Caco-2 (cell line): Measurements from ENCODE around the gene PRKAR1B. TPM values are rescaled to one million over a fixed set of nuclear protein-coding genes. Genes with fewer than 3 reads are reported as not detected.

Experiments
- BruUV-seq: library from RNA; stranded (reverse); fragments of 400-500 nt; replicated peaks from 2 replicates; lab custom pipeline; 2021; lab: Mats Ljungman, UMichigan
- CTCF ChIA-PET: fragments of 300-600 bp; sonication (Branson Sonifier 250); formaldehyde crosslinking; loops from one replicate; lab custom pipeline; 2022; ENCODE audit warnings: antibody characterized with exemption; lab: Charles Lee
- POLR2A ChIA-PET: fragments of 300-600 bp; sonication (Branson Sonifier 250); formaldehyde crosslinking; loops from one replicate; lab custom pipeline; 2022; ENCODE audit warnings: antibody characterized with exemption; lab: Charles Lee
- DNase-seq, 2 experiments: peaks; one replicate each; pipeline versions ENCODE4 v3.0.0 to v3.0.0-alpha.2; 2020 to 2022
- H3K27me3 ChIP-seq: replicated peaks from 2 replicates; pipeline ENCODE4 v1.6.0; 2011; ENCODE audit warnings: low read length; ENCODE audit not compliant: control insufficient read depth, insufficient read depth
- H3K36me3 ChIP-seq: 2 replicates; pipeline ENCODE4 v1.5.1; 2011; ENCODE audit warnings: low read length; ENCODE audit not compliant: control insufficient read depth, insufficient read depth
- H3K4me1 ChIP-seq: fragments of 250-450 bp; sonication (Bioruptor Pico); 2 replicates; pipeline ENCODE4 v1.5.1; 2020; ENCODE audit warnings: mild to moderate bottlenecking
- H3K4me3 ChIP-seq: 2 replicates; pipeline ENCODE4 v1.5.1; 2011; ENCODE audit warnings: low read depth, mild to moderate bottlenecking, control low read depth, low read length
- H3K9me3 ChIP-seq: fragments of 250-450 bp; sonication (Bioruptor Pico); 2 replicates; pipeline ENCODE4 v1.5.1; 2020; ENCODE audit warnings: mild to moderate bottlenecking, moderate library complexity
- H3K27ac Mint-ChIP-seq: one replicate; pipeline ENCODE4 v1.8.0; 2022; ENCODE audit warnings: mixed read lengths; ENCODE audit not compliant: unreplicated experiment
- H3K27me3 Mint-ChIP-seq: one replicate; pipeline ENCODE4 v1.8.0; 2022; ENCODE audit warnings: mixed read lengths; ENCODE audit not compliant: insufficient read depth, unreplicated experiment
- H3K36me3 Mint-ChIP-seq: one replicate; pipeline ENCODE4 v1.8.0; 2022; ENCODE audit warnings: mild to moderate bottlenecking, mixed read lengths; ENCODE audit not compliant: insufficient read depth, unreplicated experiment
- H3K4me1 Mint-ChIP-seq: one replicate; pipeline ENCODE4 v1.8.0; 2022; ENCODE audit warnings: low read depth, mixed read lengths; ENCODE audit not compliant: unreplicated experiment
- H3K4me3 Mint-ChIP-seq: one replicate; pipeline ENCODE4 v1.8.0; 2022; ENCODE audit warnings: mild to moderate bottlenecking, moderate library complexity, mixed read lengths; ENCODE audit not compliant: unreplicated experiment
- H3K9me3 Mint-ChIP-seq: one replicate; pipeline ENCODE4 v1.8.0; 2022; ENCODE audit warnings: mixed read lengths; ENCODE audit not compliant: unreplicated experiment
- intact Hi-C: fragments of 100-400 bp; cut with micrococcal nuclease; formaldehyde crosslinking; loops from one replicate; pipeline ENCODE4 v1.10.0; 2022; ENCODE audit not compliant: unreplicated experiment
- total RNA-seq: library from RNA; stranded (reverse); gene quantifications from 2 replicates; pipeline ENCODE4 v1.2.3, GENCODE V29; 2022
- TF ChIP-seq, protein P1 (sequence below), 2 experiments: fragments of 200-600 bp in 1 of 2; IDR thresholded peaks; 1 replicate in 1 of 2; 2 replicates in 1 of 2; pipeline versions ENCODE4 v1.5.1 to v1.8.0; 2011 to 2022; ENCODE audit warnings: antibody characterized with exemption in 1 of 2, control low read depth in 1 of 2, inconsistent platforms in 1 of 2, low read depth in 1 of 2, low read length in 1 of 2, mild to moderate bottlenecking in 1 of 2, moderate library complexity in 1 of 2; ENCODE audit not compliant: insufficient read depth in 1 of 2, severe bottlenecking in 1 of 2, unreplicated experiment in 1 of 2

PRKAR1B gene
- total RNA-seq, 1 experiment from 2014 or later, result 56.6 TPM

DNA sequence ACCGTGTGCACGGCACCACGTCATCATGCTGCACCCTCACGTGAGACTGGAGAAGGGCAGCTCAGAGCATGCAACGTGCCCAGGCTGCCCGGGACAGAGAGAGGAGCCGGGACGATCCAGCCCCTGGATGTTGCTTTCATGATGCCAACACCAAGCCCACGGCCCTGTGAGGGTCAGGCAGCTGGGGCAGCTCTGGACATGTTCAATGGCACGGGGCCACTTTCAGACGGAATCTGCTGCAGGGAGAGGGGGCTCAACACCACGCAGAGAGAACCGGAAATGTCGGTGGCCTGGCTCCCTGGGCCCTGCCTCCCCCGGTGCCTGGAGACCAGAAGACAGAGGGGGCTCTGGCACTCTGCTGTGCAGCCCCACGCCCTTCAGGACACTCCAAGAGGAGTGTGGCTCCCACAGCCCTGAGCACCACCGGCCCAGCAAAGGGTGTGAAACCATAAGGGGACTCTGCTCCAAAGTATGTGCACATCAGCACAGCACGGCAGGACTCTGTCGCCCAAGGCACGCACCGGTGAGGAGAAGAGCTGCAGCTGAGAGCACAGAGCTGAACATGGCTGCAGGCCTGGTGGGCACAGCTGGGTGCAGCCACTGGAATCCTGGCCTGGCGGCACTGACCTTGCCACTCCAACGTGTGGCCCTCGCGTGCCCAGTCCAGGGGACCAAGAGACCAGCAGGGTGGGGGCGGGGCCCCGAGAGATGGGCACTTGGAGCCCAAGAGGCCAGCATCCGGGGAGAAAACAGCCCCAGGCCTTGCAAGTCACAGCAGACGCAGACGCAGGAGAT lies 137.1 kb downstream of the PRKAR1B start:
- H3K4me3 Mint-ChIP-seq, result no peak overlapping the region
- Histone ChIP-seq H3K4me1 (peaks cover 12% of the 10 kb centered on the region), H3K4me3 (no peak overlapping the region), H3K27me3 (no peaks in the 10 kb centered on the region), H3K36me3 (peaks cover 3% of the 10 kb centered on the region; the same call in 1 of the 2 replicates), H3K9me3 (no peaks in the 10 kb centered on the region)
- H3K27ac Mint-ChIP-seq, result no peak overlapping the region
- no peaks in the 10 kb centered on the region for H3K4me1 Mint-ChIP-seq
- TF ChIP-seq, protein P1, sequence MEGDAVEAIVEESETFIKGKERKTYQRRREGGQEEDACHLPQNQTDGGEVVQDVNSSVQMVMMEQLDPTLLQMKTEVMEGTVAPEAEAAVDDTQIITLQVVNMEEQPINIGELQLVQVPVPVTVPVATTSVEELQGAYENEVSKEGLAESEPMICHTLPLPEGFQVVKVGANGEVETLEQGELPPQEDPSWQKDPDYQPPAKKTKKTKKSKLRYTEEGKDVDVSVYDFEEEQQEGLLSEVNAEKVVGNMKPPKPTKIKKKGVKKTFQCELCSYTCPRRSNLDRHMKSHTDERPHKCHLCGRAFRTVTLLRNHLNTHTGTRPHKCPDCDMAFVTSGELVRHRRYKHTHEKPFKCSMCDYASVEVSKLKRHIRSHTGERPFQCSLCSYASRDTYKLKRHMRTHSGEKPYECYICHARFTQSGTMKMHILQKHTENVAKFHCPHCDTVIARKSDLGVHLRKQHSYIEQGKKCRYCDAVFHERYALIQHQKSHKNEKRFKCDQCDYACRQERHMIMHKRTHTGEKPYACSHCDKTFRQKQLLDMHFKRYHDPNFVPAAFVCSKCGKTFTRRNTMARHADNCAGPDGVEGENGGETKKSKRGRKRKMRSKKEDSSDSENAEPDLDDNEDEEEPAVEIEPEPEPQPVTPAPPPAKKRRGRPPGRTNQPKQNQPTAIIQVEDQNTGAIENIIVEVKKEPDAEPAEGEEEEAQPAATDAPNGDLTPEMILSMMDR (IDR thresholded peaks at IDR 0.05; ENCODE audit: insufficient read depth in 1 of 2, low read depth in 1 of 2, low read length in 1 of 2, severe bottlenecking in 1 of 2, unreplicated experiment in 1 of 2), result no peak
- peaks cover 43% of the 10 kb centered on the region for H3K36me3 Mint-ChIP-seq
- intact Hi-C loops, result no loop called here
- BruUV-seq, result no TSS peak
- no peaks in the 10 kb centered on the region for H3K27me3 Mint-ChIP-seq
- ChIA-PET CTCF (no interaction called here), POLR2A (no interaction called here)
- peaks cover 17% of the 10 kb centered on the region for H3K9me3 Mint-ChIP-seq
- DNase-seq, result no peak

DNA sequence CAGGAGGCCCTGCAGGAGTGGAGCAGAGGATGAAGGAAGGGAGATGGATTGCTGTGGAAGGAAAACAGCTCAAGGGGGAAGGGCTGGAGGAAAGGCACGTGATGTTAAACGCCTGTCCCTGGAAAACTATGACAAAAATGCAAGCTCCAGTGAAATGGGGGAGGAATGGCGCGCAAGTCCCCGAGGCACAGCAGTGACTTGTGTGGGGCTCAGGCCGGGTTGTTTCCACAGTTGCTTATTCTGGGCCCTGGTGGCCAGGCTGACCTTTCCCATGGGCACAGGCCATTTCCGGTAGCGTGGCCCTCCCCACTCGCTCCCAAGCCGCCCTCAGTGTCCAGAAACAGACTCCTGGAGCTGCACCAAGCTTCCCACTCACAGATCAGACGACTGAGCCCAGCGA lies 139.3 kb downstream of the PRKAR1B start:
- peak; percentile 39 to 69 for DNase-seq
- peak overlapping the region; percentile 1 for H3K27ac Mint-ChIP-seq

DNA sequence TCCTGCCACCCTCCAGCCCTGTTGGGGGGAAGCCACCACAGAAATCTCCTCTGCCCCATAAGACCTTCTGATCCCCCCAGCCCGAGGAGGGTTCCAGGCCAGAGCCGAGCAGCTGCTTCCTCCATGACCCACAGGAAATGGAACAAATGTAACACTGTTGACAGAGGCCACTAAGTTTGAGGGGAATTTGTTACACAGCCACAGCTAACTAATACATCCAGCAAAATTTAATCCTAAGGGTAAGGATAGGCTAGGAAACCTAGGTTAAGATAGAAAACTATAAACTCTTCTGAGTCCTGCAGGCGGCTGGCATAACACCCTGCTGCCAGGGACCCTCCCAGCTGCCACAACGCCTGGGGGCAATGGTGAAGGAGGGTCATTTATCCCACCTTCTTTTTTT lies 140.6 kb downstream of the PRKAR1B start:
- ChIA-PET CTCF (no interaction called here), POLR2A (no interaction called here)
- no peaks in the 10 kb centered on the region for H3K27me3 Mint-ChIP-seq
- H3K4me1 Mint-ChIP-seq, result no peaks in the 10 kb centered on the region
- peaks cover 17% of the 10 kb centered on the region for H3K9me3 Mint-ChIP-seq
- H3K36me3 ChIP-seq, result peaks cover 3% of the 10 kb centered on the region; the same call in 1 of the 2 replicates
- TF ChIP-seq, protein P1 (IDR thresholded peaks at IDR 0.05; ENCODE audit: insufficient read depth in 1 of 2, low read depth in 1 of 2, low read length in 1 of 2, severe bottlenecking in 1 of 2, unreplicated experiment in 1 of 2), result no peak
- peaks cover 12% of the 10 kb centered on the region for H3K4me1 ChIP-seq
- no peak overlapping the region for H3K4me3 ChIP-seq
- no peaks in the 10 kb centered on the region for H3K27me3 ChIP-seq
- no TSS peak for BruUV-seq
- H3K36me3 Mint-ChIP-seq, result peaks cover 54% of the 10 kb centered on the region
- no peaks in the 10 kb centered on the region for H3K9me3 ChIP-seq
- intact Hi-C loops, result no loop called here
- no peak overlapping the region for H3K27ac Mint-ChIP-seq
- H3K4me3 Mint-ChIP-seq, result no peak overlapping the region
- DNase-seq, result no peak

More for the DNA sequence above, 139.3 kb downstream of the PRKAR1B start:
- Mint-ChIP-seq H3K4me1 (no peaks in the 10 kb centered on the region), H3K4me3 (peak overlapping the region; percentile 34), H3K9me3 (peaks cover 17% of the 10 kb centered on the region), H3K36me3 (peaks cover 52% of the 10 kb centered on the region), H3K27me3 (no peaks in the 10 kb centered on the region)
- POLR2A ChIA-PET, result no interaction called here
- BruUV-seq, result no TSS peak
- Histone ChIP-seq H3K4me1 (peaks cover 12% of the 10 kb centered on the region), H3K27me3 (no peaks in the 10 kb centered on the region), H3K9me3 (no peaks in the 10 kb centered on the region), H3K36me3 (peaks cover 3% of the 10 kb centered on the region; the same call in 1 of the 2 replicates), H3K4me3 (no peak overlapping the region)
- CTCF ChIA-PET, result interaction anchor here (0.6 kb wide), 1 partner anchor 34 kb away, joined by 3 read pairs; no protein-coding TSS in a partner anchor
- intact Hi-C loops, result no loop called here
- TF ChIP-seq, protein P1 (IDR thresholded peaks at IDR 0.05; ENCODE audit: insufficient read depth in 1 of 2, low read depth in 1 of 2, low read length in 1 of 2, severe bottlenecking in 1 of 2, unreplicated experiment in 1 of 2), result no peak
